GM10266 (cell line): ENCODE results near the gene CFAP54.

Experiments used
- DNase-seq: peaks from one replicate; pipeline ENCODE4 v3.0.0; 2012; ENCODE audit errors: extremely low spot score
- TF ChIP-seq, protein P1 (sequence below): IDR thresholded peaks from 2 replicates; pipeline ENCODE4 v1.5.1; 2012; ENCODE audit warnings: mild to moderate bottlenecking, low read depth; ENCODE audit not compliant: control insufficient read depth, insufficient read depth; ENCODE audit errors: missing control alignments

Gene CFAP54

DNA sequence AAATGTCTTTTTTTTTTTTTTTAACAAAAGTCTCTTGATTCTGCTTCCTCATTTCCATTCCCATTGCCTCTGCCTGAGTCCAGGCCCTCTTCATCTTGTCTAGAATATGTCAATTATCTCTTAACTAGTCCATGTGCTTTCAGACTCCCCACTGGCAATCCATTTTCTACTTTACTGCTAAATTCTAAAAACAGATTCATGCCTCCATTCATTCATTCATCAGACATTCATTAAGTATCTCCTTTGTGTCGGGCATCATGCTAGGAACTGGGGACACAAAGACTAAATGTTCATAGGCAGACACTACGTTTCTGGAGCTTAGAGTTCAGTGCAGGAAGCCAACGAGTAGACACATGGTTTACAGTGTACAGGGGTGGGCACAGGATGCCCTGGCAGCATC is 408.0 kb downstream of the CFAP54 start:
- TF ChIP-seq, protein P1, sequence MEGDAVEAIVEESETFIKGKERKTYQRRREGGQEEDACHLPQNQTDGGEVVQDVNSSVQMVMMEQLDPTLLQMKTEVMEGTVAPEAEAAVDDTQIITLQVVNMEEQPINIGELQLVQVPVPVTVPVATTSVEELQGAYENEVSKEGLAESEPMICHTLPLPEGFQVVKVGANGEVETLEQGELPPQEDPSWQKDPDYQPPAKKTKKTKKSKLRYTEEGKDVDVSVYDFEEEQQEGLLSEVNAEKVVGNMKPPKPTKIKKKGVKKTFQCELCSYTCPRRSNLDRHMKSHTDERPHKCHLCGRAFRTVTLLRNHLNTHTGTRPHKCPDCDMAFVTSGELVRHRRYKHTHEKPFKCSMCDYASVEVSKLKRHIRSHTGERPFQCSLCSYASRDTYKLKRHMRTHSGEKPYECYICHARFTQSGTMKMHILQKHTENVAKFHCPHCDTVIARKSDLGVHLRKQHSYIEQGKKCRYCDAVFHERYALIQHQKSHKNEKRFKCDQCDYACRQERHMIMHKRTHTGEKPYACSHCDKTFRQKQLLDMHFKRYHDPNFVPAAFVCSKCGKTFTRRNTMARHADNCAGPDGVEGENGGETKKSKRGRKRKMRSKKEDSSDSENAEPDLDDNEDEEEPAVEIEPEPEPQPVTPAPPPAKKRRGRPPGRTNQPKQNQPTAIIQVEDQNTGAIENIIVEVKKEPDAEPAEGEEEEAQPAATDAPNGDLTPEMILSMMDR, result no peak
- DNase-seq, result no peak

- TF ChIP-seq, protein P1, result no peak
These were observed 411.8 kb downstream of the CFAP54 start for GRCh38 chr12:96901175-96901574.

GRCh38 chr12:96902076-96902475 is 412.7 kb downstream of the CFAP54 start:
- TF ChIP-seq, protein P1, result peak; percentile 19
- no peak for DNase-seq

More at GRCh38 chr12:96901175-96901574, 411.8 kb downstream of the CFAP54 start:
- no peak for DNase-seq

- no peak for DNase-seq
- TF ChIP-seq, protein P1, result no peak
These were observed 417.1 kb downstream of the CFAP54 start for GRCh38 chr12:96906498-96906848.

DNA sequence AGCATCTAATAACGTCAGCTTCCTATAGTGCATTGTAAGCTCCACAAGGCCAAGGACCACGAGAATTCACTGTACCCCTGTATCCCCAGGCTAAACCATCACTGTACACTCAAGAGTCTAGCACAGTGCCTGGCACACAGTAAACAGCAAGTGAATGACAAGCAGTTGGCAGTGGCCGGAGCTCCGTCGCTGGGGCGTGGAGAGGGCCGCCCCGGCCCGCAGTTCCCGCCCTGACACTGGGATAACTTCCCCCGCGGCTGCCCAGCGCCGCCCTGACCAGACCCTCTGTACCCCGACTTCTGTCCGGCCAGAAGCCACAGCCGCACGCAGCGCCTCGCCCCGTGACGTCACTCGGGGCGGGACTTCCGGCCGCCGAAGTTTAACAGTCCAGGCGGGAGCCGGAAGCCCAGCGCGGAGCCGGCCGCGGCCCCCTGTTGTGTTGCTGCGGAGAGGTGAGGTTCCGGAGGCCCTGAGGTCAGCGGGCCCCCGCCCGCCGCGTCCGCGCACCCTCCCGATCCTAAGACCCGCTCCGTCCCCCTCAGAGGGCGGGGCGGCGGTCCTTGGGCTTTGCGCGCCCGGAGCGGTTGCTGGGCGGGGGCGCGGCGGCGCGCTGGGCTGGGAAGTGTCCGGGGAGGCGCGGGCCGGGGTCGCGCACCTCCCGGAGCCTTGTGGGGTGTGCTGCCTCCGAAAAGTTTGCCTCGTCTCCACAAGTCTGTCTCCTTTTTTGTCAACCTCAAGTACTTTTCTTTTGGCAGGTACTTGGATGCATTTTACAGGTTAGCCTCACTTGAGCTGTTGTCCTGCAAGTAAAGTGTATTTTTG is 417.7 kb downstream of the CFAP54 start, which contains the start of gene NEDD1:
TSS of gene NEDD1 (plus strand) at position 409 of the 822 bp plus-strand sequence. CDS start 2,503 bp downstream, outside the sequence.
- TF ChIP-seq, protein P1, result no peak
- peak; percentile 92 for DNase-seq

GRCh38 chr12:96907671-96908422 is 418.5 kb downstream of the CFAP54 start:
- TF ChIP-seq, protein P1, result no peak
- DNase-seq, result peak; percentile 66

GRCh38 chr12:96908423-96908675 is 419.0 kb downstream of the CFAP54 start:
- TF ChIP-seq, protein P1, result no peak
- no peak for DNase-seq
